Endothelial cell of umbilical vein (primary cell): ENCODE measurements around the gene MYO5B.
"Not testable (repeated sequence)": the region's sequence is repeated elsewhere in the genome, so short reads cannot be mapped to it uniquely, and the experiment has no call there.

Experiments used
- POLR2AphosphoS5 ChIP-seq: IDR thresholded peaks from 2 replicates; pipeline ENCODE4 v1.6.1; 2012; ENCODE audit warnings: low read depth, mild to moderate bottlenecking, control low read depth, low read length, moderate library complexity; ENCODE audit not compliant: insufficient read depth
- TF ChIP-seq, protein P1 (sequence below), 2 donors: IDR thresholded peaks; 1 replicate in 1 of 2; 2 replicates in 1 of 2; pipeline ENCODE4 v1.5.1; 2011; ENCODE audit warnings: low read length in 2 of 2, mild to moderate bottlenecking in 2 of 2, moderate library complexity in 2 of 2, control low read depth in 1 of 2, inconsistent platforms in 1 of 2, low read depth in 1 of 2; ENCODE audit not compliant: insufficient read depth in 1 of 2; ENCODE audit errors: extremely low read depth in 1 of 2

DNA sequence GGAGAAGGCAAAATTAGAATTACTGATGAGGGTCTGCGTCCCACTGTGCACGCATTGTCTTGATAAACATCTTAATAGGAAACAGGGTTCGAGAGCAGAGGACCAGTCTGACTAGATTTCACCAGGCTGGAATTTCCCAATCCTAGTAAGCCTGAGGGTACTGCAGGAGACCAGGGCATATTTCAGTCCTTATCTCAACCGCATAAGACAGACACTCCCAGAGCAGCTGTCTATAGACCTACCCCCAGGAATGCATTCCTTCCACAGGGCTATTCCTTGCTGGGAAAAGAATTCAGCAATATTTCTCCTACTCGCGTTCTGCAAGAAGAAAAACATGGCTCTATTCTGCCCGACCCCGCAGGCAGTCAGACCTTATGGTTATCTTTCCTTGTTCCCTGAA lies 46.8 kb upstream of the MYO5B start:
- TF ChIP-seq, protein P1, sequence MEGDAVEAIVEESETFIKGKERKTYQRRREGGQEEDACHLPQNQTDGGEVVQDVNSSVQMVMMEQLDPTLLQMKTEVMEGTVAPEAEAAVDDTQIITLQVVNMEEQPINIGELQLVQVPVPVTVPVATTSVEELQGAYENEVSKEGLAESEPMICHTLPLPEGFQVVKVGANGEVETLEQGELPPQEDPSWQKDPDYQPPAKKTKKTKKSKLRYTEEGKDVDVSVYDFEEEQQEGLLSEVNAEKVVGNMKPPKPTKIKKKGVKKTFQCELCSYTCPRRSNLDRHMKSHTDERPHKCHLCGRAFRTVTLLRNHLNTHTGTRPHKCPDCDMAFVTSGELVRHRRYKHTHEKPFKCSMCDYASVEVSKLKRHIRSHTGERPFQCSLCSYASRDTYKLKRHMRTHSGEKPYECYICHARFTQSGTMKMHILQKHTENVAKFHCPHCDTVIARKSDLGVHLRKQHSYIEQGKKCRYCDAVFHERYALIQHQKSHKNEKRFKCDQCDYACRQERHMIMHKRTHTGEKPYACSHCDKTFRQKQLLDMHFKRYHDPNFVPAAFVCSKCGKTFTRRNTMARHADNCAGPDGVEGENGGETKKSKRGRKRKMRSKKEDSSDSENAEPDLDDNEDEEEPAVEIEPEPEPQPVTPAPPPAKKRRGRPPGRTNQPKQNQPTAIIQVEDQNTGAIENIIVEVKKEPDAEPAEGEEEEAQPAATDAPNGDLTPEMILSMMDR (IDR thresholded peaks at IDR 0.05; ENCODE audit: extremely low read depth in 1 of 2, insufficient read depth in 1 of 2, low read depth in 1 of 2, low read length in 2 of 2), result not testable (repeated sequence)
- TF ChIP-seq POLR2AphosphoS5, result not testable (repeated sequence)
